A673 (cell line): ENCODE measurements around the gene SEMA6D. TPM values are rescaled to one million over a fixed set of nuclear protein-coding genes. Genes with fewer than 3 reads are reported as not detected.

Experiments
- BruUV-seq: library from RNA; stranded (reverse); fragments of 400-500 nt; replicated peaks from 2 replicates; lab custom pipeline; 2021; lab: Mats Ljungman, UMichigan
- CTCF ChIA-PET: fragments of 300-600 bp; sonication (Branson Sonifier 250); formaldehyde crosslinking; loops from one replicate; lab custom pipeline; 2022; ENCODE audit warnings: antibody characterized with exemption; lab: Charles Lee
- POLR2A ChIA-PET: fragments of 300-600 bp; sonication (Branson Sonifier 250); formaldehyde crosslinking; loops from one replicate; lab custom pipeline; 2022; ENCODE audit warnings: antibody characterized with exemption; ENCODE audit not compliant: low non-redundant PET; lab: Charles Lee
- DNase-seq: peaks from one replicate; pipeline ENCODE4 v3.0.0-alpha.2; 2015; ENCODE audit warnings: low spot score
- H3K27ac ChIP-seq: fragments of 200-600 bp; sonication (generic); 2 replicates; pipeline ENCODE4 v1.5.1; 2016; ENCODE audit warnings: mixed run types, low read depth, mild to moderate bottlenecking, mixed read lengths, antibody characterized with exemption, low read length; ENCODE audit not compliant: poor library complexity, severe bottlenecking
- H3K27me3 ChIP-seq: fragments of 200-600 bp; sonication (generic); replicated peaks from 2 replicates; pipeline ENCODE4 v1.6.1; 2017; ENCODE audit warnings: mixed run types, low read depth, mild to moderate bottlenecking, mixed read lengths, antibody characterized with exemption, low read length; ENCODE audit not compliant: insufficient read depth, poor library complexity
- H3K36me3 ChIP-seq: fragments of 200-600 bp; sonication (generic); 2 replicates; pipeline ENCODE4 v1.6.1; 2016; ENCODE audit warnings: mixed run types, mild to moderate bottlenecking, mixed read lengths, antibody characterized with exemption, low read length; ENCODE audit not compliant: insufficient read depth, poor library complexity, severe bottlenecking
- H3K4me1 ChIP-seq: fragments of 200-600 bp; sonication (generic); 2 replicates; pipeline ENCODE4 v1.6.1; 2017; ENCODE audit warnings: mixed run types, mild to moderate bottlenecking, mixed read lengths, antibody characterized with exemption, low read length; ENCODE audit not compliant: insufficient read depth, poor library complexity, severe bottlenecking
- H3K4me3 ChIP-seq: fragments of 200-600 bp; sonication (generic); 2 replicates; pipeline ENCODE4 v1.5.1; 2016; ENCODE audit warnings: low read depth, mixed run types, mild to moderate bottlenecking, mixed read lengths, low read length; ENCODE audit not compliant: poor library complexity, severe bottlenecking
- H3K9me3 ChIP-seq: fragments of 200-600 bp; sonication (generic); 2 replicates; pipeline ENCODE4 v1.6.1; 2016; ENCODE audit warnings: mixed run types, low read depth, mild to moderate bottlenecking, mixed read lengths, antibody characterized with exemption, low read length; ENCODE audit not compliant: poor library complexity, severe bottlenecking
- CTCF ChIP-seq: fragments of 300-800, 200-600 bp; sonication (generic); conservative IDR thresholded peaks from 2 replicates; pipeline ENCODE4 v1.5.1; 2017; ENCODE audit warnings: low read depth, mild to moderate bottlenecking, antibody characterized with exemption, low read length, moderate library complexity, mixed read lengths
- EZH2 ChIP-seq: fragments of 200-600 bp; sonication (generic); IDR thresholded peaks from 2 replicates; pipeline ENCODE4 v1.6.1; 2017; ENCODE audit warnings: borderline replicate concordance, low read depth, mild to moderate bottlenecking, mixed read lengths, antibody characterized with exemption, low read length; ENCODE audit not compliant: poor library complexity, severe bottlenecking
- intact Hi-C: fragments of 100-400 bp; cut with micrococcal nuclease; formaldehyde crosslinking; loops from one replicate; pipeline ENCODE4 v1.10.0; 2022; ENCODE audit not compliant: unreplicated experiment
- total RNA-seq: library from RNA; stranded (reverse); gene quantifications from 2 replicates; pipeline ENCODE4 v1.2.3, GENCODE V29; 2021

The SEMA6D gene
- total RNA-seq, 1 experiment from 2014 or later, result 11.0 TPM

GRCh38 chr15:47813748-47814384 lies 96.6 kb downstream of the SEMA6D start:
- intact Hi-C loops, result no loop called here
- ChIA-PET CTCF (no interaction called here), POLR2A (no interaction called here)
- Histone ChIP-seq H3K27ac (no peak overlapping the region), H3K27me3 (no peaks in the 10 kb centered on the region), H3K4me1 (no peaks in the 10 kb centered on the region), H3K36me3 (no peaks in the 10 kb centered on the region), H3K4me3 (no peak overlapping the region), H3K9me3 (no peaks in the 10 kb centered on the region)
- no TSS peak for BruUV-seq
- TF ChIP-seq EZH2 (no peak), CTCF (no peak)
- no peak for DNase-seq

- no peak overlapping the region for H3K27ac ChIP-seq
- POLR2A ChIA-PET, result no interaction called here
- intact Hi-C loops, result no loop called here
Measured at GRCh38 chr15:47814620-47815019, 97.3 kb downstream of the SEMA6D start.

GRCh38 chr15:47817969-47818548 lies 100.8 kb downstream of the SEMA6D start:
- H3K27ac ChIP-seq, result no peak overlapping the region
- no TSS peak for BruUV-seq
- intact Hi-C loops, result no loop called here
- H3K9me3 ChIP-seq, result no peaks in the 10 kb centered on the region
- POLR2A ChIA-PET, result no interaction called here
- no peaks in the 10 kb centered on the region for H3K27me3 ChIP-seq
- no peak for TF ChIP-seq CTCF
- no peak for TF ChIP-seq EZH2
- no peaks in the 10 kb centered on the region for H3K36me3 ChIP-seq
- CTCF ChIA-PET, result no interaction called here
- no peaks in the 10 kb centered on the region for H3K4me1 ChIP-seq
- H3K4me3 ChIP-seq, result no peak overlapping the region
- DNase-seq, result no peak

More at GRCh38 chr15:47814620-47815019, 97.3 kb downstream of the SEMA6D start:
- no TSS peak for BruUV-seq
- Histone ChIP-seq H3K27me3 (no peaks in the 10 kb centered on the region), H3K9me3 (no peaks in the 10 kb centered on the region), H3K36me3 (no peaks in the 10 kb centered on the region), H3K4me3 (no peak overlapping the region), H3K4me1 (no peaks in the 10 kb centered on the region)
- TF ChIP-seq CTCF, result no peak
- no peak for TF ChIP-seq EZH2
- CTCF ChIA-PET, result no interaction called here
- DNase-seq, result no peak
